IMR-90 (cell line): Measurements from ENCODE around the gene CNPY1. TPM values are rescaled to one million over a fixed set of nuclear protein-coding genes. Genes with fewer than 3 reads are reported as not detected.

Source experiments
- ATAC-seq: fragments of 200-7000 bp; cut with Tn5 transposase; 2 replicates; pipeline ENCODE4 v1.9.1; 2020; ENCODE audit warnings: low read depth, mild to moderate bottlenecking, moderate library complexity
- BruUV-seq: library from RNA; stranded (reverse); fragments of 400-500 nt; replicated peaks from 2 replicates; lab custom pipeline; 2021; lab: Mats Ljungman, UMichigan
- CTCF ChIA-PET: fragments of 300-600 bp; formaldehyde crosslinking; extraction: SDS; loops from one replicate; lab custom pipeline; 2021; ENCODE audit warnings: antibody characterized with exemption; lab: Yijun Ruan, JAX
- POLR2A ChIA-PET: fragments of 300-600 bp; sonication (Branson Sonifier 250); formaldehyde crosslinking; loops from one replicate; lab custom pipeline; 2022; ENCODE audit warnings: antibody characterized with exemption; ENCODE audit not compliant: unreplicated experiment; lab: Charles Lee
- DNase-seq: peaks from one replicate; pipeline ENCODE4 v3.0.0; 2013
- H2AFZ ChIP-seq: replicated peaks from 2 replicates; pipeline ENCODE3; 2013; ENCODE audit warnings: low read length, mild to moderate bottlenecking; ENCODE audit not compliant: poor library complexity
- H2AK5ac ChIP-seq: 2 replicates; pipeline ENCODE4 v1.6.1; 2013; ENCODE audit warnings: low read depth, low read length, inconsistent platforms
- H2AK9ac ChIP-seq: replicated peaks from 2 replicates; pipeline ENCODE3; 2013; ENCODE audit warnings: mild to moderate bottlenecking, low read depth, low read length, moderate library complexity; ENCODE audit not compliant: poor library complexity
- H2BK120ac ChIP-seq: 2 replicates; pipeline ENCODE4 v1.6.1; 2013; ENCODE audit warnings: low read depth, low read length, inconsistent platforms
- H2BK15ac ChIP-seq: 3 replicates; pipeline ENCODE4 v1.6.1; 2013; ENCODE audit warnings: low read depth, low read length, inconsistent platforms
- H2BK20ac ChIP-seq: 2 replicates; pipeline ENCODE4 v1.6.1; 2013; ENCODE audit warnings: low read depth, mild to moderate bottlenecking, inconsistent platforms, low read length, moderate library complexity
- H2BK5ac ChIP-seq: 2 replicates; pipeline ENCODE4 v1.6.1; 2013; ENCODE audit warnings: mild to moderate bottlenecking, low read depth, low read length, inconsistent platforms; ENCODE audit not compliant: poor library complexity, severe bottlenecking
- H3K14ac ChIP-seq: replicated peaks from 2 replicates; pipeline ENCODE4 v1.6.1; 2013; ENCODE audit warnings: low read depth, low read length, inconsistent platforms
- H3K18ac ChIP-seq: 2 replicates; pipeline ENCODE4 v1.6.1; 2013; ENCODE audit warnings: low read depth, low read length, control low read depth
- H3K23ac ChIP-seq: 2 replicates; pipeline ENCODE4 v1.6.1; 2013; ENCODE audit warnings: low read depth, low read length, inconsistent platforms
- H3K27ac ChIP-seq: 2 replicates; pipeline ENCODE4 v1.5.1; 2013; ENCODE audit warnings: mild to moderate bottlenecking, control low read depth, low read length; ENCODE audit not compliant: insufficient read depth
- H3K27me3 ChIP-seq: 2 replicates; pipeline ENCODE4 v1.6.1; 2013; ENCODE audit warnings: low read length; ENCODE audit not compliant: control insufficient read depth, insufficient read depth
- H3K36me3 ChIP-seq: 2 replicates; pipeline ENCODE4 v1.6.1; 2013; ENCODE audit warnings: low read length, mixed read lengths; ENCODE audit not compliant: control insufficient read depth, insufficient read depth
- H3K4ac ChIP-seq: 2 replicates; pipeline ENCODE4 v1.6.1; 2013; ENCODE audit warnings: low read depth, low read length, inconsistent platforms
- H3K4me1 ChIP-seq: 2 replicates; pipeline ENCODE4 v1.6.1; 2013; ENCODE audit warnings: low read length, mixed read lengths; ENCODE audit not compliant: control insufficient read depth, insufficient read depth
- H3K4me2 ChIP-seq: 2 replicates; pipeline ENCODE4 v1.6.1; 2013; ENCODE audit warnings: low read depth, mild to moderate bottlenecking, control low read depth, low read length, moderate library complexity
- H3K4me3 ChIP-seq: 2 replicates; pipeline ENCODE4 v1.5.1; 2013; ENCODE audit warnings: low read depth, mild to moderate bottlenecking, control low read depth, low read length, moderate library complexity; ENCODE audit not compliant: insufficient read depth
- H3K56ac ChIP-seq: 2 replicates; pipeline ENCODE4 v1.6.1; 2013; ENCODE audit warnings: low read length, inconsistent platforms; ENCODE audit not compliant: insufficient read depth; ENCODE audit errors: extremely low read depth
- H3K79me1 ChIP-seq, 2 experiments: 2 replicates each; pipeline ENCODE4 v1.6.1; 2013; ENCODE audit warnings: low read length in 2 of 2, inconsistent platforms in 1 of 2, low read depth in 1 of 2
- H3K9ac ChIP-seq: 2 replicates; pipeline ENCODE4 v1.6.1; 2013; ENCODE audit warnings: low read depth, low read length, control low read depth
- H3K9me1 ChIP-seq: 2 replicates; pipeline ENCODE4 v1.6.1; 2013; ENCODE audit warnings: low read length, inconsistent platforms; ENCODE audit not compliant: insufficient read depth
- H3K9me3 ChIP-seq: 2 replicates; pipeline ENCODE4 v1.6.1; 2013; ENCODE audit warnings: low read length; ENCODE audit not compliant: control insufficient read depth, insufficient read depth
- H4K20me1 ChIP-seq: 2 replicates; pipeline ENCODE4 v1.6.1; 2013; ENCODE audit warnings: low read length, inconsistent platforms; ENCODE audit not compliant: insufficient read depth
- H4K5ac ChIP-seq: 2 replicates; pipeline ENCODE4 v1.6.1; 2013; ENCODE audit warnings: mild to moderate bottlenecking, low read depth, low read length, control low read depth
- H4K8ac ChIP-seq, 2 experiments: 2 replicates each; pipeline ENCODE4 v1.6.1; 2013; ENCODE audit warnings: low read depth in 2 of 2, low read length in 2 of 2, control low read depth in 1 of 2, inconsistent platforms in 1 of 2
- H4K91ac ChIP-seq: 2 replicates; pipeline ENCODE4 v1.6.1; 2013; ENCODE audit warnings: low read depth, low read length, inconsistent platforms; ENCODE audit not compliant: insufficient read depth
- BHLHE40 ChIP-seq: fragments of 150-350 bp; IDR thresholded peaks from 2 replicates; pipeline ENCODE4 v1.6.1; 2016; ENCODE audit warnings: mild to moderate bottlenecking, low read depth, low read length
- CEBPB ChIP-seq: IDR thresholded peaks from 2 replicates; pipeline ENCODE4 v1.6.1; 2012; ENCODE audit warnings: low read depth, low read length, improper control_type of control experiment
- CHD1 ChIP-seq: IDR thresholded peaks from 2 replicates; pipeline ENCODE4 v1.6.1; 2012; ENCODE audit warnings: low read depth, low read length, improper control_type of control experiment
- FOS ChIP-seq: fragments of 150-350 bp; IDR thresholded peaks from 2 replicates; pipeline ENCODE4 v1.6.1; 2016; ENCODE audit warnings: low read depth, low read length
- MAFK ChIP-seq: IDR thresholded peaks from 2 replicates; pipeline ENCODE4 v1.6.1; 2012; ENCODE audit warnings: low read depth, low read length, improper control_type of control experiment
- MAZ ChIP-seq: IDR thresholded peaks from 2 replicates; pipeline ENCODE4 v1.6.1; 2012; ENCODE audit warnings: low read depth, mild to moderate bottlenecking, low read length, improper control_type of control experiment, moderate library complexity, borderline replicate concordance
- MXI1 ChIP-seq: IDR thresholded peaks from 2 replicates; pipeline ENCODE4 v1.6.1; 2012; ENCODE audit warnings: low read depth, mild to moderate bottlenecking, low read length, moderate library complexity, borderline replicate concordance
- NFE2L2 ChIP-seq: fragments of 150-350 bp; IDR thresholded peaks from 2 replicates; pipeline ENCODE4 v1.6.1; 2016; ENCODE audit warnings: low read depth, mild to moderate bottlenecking, low read length
- RAD21 ChIP-seq: IDR thresholded peaks from 2 replicates; pipeline ENCODE4 v1.6.1; 2012; ENCODE audit warnings: low read length, improper control_type of control experiment
- RFX5 ChIP-seq: IDR thresholded peaks from 2 replicates; pipeline ENCODE4 v1.8.0; 2012; ENCODE audit warnings: low read depth, mild to moderate bottlenecking, low read length, moderate library complexity
- SMC3 ChIP-seq: fragments of 150-350 bp; IDR thresholded peaks from 2 replicates; pipeline ENCODE4 v1.6.1; 2016; ENCODE audit warnings: low read depth, mild to moderate bottlenecking, antibody characterized with exemption, low read length, moderate library complexity
- WGBS, 2 experiments: methylation state at CpG; one replicate each; pipeline versions ENCODE4 v1.1.5 to v1.1.7; 2013; ENCODE audit warnings: missing lambda C conversion rate in 2 of 2; ENCODE audit not compliant: insufficient read length in 1 of 2; ENCODE audit errors: extremely low coverage in 2 of 2; 5-methylcytosine and 5-hydroxymethylcytosine counted together
- dilution Hi-C: fragments of 300-500 bp; cut with HindIII; formaldehyde crosslinking; loops from one replicate; pipeline ENCODE4 v1.14.3; 2018; ENCODE audit warnings: low sequenced_read_pairs; ENCODE audit not compliant: unreplicated experiment
- in situ Hi-C: fragments of 300-500 bp; cut with MboI; formaldehyde crosslinking; loops from 3 replicates; pipeline ENCODE4 v1.14.3; 2019; ENCODE audit warnings: low sequenced_read_pairs, inconsistent platforms, mixed read lengths
- intact Hi-C: fragments of 100-400 bp; cut with micrococcal nuclease; formaldehyde crosslinking; loops from 2 replicates; pipeline ENCODE4 v1.10.0; 2022
- polyA plus RNA-seq, 3 experiments: library from polyadenylated mRNA; depleted of rRNA; stranded (reverse); fragments of >200 nt; gene quantifications; 2 replicates each; pipeline ENCODE4 v1.2.3, GENCODE V29; 2012; ENCODE audit warnings: low replicate concordance in 1 of 3
- total RNA-seq: library from RNA; depleted of rRNA; stranded (reverse); fragments of >200 nt; gene quantifications from 2 replicates; pipeline ENCODE4 v1.2.3, GENCODE V29; 2012
- TF ChIP-seq, protein P1 (sequence below): fragments of 150-350 bp; IDR thresholded peaks from 2 replicates; pipeline ENCODE4 v1.6.1; 2017; ENCODE audit warnings: mild to moderate bottlenecking, antibody characterized with exemption, low read length, low read depth
- TF ChIP-seq, protein P2 (sequence below): conservative IDR thresholded peaks from 2 replicates; pipeline ENCODE4 v1.5.1; 2012; ENCODE audit warnings: mild to moderate bottlenecking, low read depth, low read length, improper control_type of control experiment

Gene CNPY1
- total and polyA plus RNA-seq, 2 of the 4 experiments (the other 2 are of a cell fraction) = not detected

DNA sequence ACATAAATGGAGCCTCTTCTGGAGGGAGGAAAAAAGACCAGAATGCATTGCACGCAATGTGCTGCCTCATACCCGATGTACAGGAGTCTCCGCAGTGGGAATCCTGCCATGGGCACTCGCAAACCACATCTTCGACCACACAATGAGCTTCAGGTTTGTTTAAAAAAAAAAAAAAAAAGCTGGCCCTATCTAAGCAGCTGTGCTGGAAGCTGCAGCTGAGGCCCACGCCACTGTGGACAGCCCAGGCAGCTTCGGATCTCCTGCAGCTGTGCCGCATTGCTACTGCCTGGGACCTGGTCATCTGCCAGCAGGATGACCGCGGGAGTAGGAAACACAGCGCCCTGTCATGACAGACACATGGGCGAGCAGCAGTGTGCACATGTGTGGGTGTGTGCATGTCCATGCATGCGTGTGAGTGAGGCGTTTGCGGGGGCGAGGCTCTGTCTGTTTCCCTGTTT is 62.5 kb downstream of the CNPY1 start:
- ATAC-seq = no peak
- dilution Hi-C loops (no loop called here), intact Hi-C loops (no loop called here), in situ Hi-C loops (no loop called here)
- H2BK20ac ChIP-seq = no peak overlapping the region
- H2AFZ ChIP-seq = no peak overlapping the region
- H3K9me3 ChIP-seq = 0 out of 2 replicates have a peak, but pooled peaks cover 5% of the 10 kb centered on the region
- H2BK5ac ChIP-seq = no peak overlapping the region
- no peak overlapping the region for H2AK9ac ChIP-seq
- TF ChIP-seq SMC3 (no peak), FOS (no peak), CEBPB (no peak), RAD21 (no peak), CHD1 (no peak), MAFK (no peak), NFE2L2 (no peak), BHLHE40 (no peak), RFX5 (no peak), MXI1 (no peak), MAZ (no peak)
- TF ChIP-seq, protein P1, sequence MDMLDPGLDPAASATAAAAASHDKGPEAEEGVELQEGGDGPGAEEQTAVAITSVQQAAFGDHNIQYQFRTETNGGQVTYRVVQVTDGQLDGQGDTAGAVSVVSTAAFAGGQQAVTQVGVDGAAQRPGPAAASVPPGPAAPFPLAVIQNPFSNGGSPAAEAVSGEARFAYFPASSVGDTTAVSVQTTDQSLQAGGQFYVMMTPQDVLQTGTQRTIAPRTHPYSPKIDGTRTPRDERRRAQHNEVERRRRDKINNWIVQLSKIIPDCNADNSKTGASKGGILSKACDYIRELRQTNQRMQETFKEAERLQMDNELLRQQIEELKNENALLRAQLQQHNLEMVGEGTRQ = no peak
- TF ChIP-seq, protein P2, sequence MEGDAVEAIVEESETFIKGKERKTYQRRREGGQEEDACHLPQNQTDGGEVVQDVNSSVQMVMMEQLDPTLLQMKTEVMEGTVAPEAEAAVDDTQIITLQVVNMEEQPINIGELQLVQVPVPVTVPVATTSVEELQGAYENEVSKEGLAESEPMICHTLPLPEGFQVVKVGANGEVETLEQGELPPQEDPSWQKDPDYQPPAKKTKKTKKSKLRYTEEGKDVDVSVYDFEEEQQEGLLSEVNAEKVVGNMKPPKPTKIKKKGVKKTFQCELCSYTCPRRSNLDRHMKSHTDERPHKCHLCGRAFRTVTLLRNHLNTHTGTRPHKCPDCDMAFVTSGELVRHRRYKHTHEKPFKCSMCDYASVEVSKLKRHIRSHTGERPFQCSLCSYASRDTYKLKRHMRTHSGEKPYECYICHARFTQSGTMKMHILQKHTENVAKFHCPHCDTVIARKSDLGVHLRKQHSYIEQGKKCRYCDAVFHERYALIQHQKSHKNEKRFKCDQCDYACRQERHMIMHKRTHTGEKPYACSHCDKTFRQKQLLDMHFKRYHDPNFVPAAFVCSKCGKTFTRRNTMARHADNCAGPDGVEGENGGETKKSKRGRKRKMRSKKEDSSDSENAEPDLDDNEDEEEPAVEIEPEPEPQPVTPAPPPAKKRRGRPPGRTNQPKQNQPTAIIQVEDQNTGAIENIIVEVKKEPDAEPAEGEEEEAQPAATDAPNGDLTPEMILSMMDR = no peak
- no peaks in the 10 kb centered on the region for H3K4me1 ChIP-seq
- BruUV-seq = no TSS peak
- no peak overlapping the region for H3K4me3 ChIP-seq
- H3K27me3 ChIP-seq = peaks cover 3% of the 10 kb centered on the region
- no peaks in the 10 kb centered on the region for H3K79me1 ChIP-seq
- no peak overlapping the region for H4K8ac ChIP-seq
- no peak overlapping the region for H4K5ac ChIP-seq
- H3K18ac ChIP-seq = no peak overlapping the region
- no peaks in the 10 kb centered on the region for H3K9me1 ChIP-seq
- no peak overlapping the region for H3K23ac ChIP-seq
- ChIA-PET CTCF (no interaction called here), POLR2A (no interaction called here)
- H2BK15ac ChIP-seq = no peak overlapping the region
- no peaks in the 10 kb centered on the region for H3K36me3 ChIP-seq
- no peak overlapping the region for H3K4ac ChIP-seq
- H3K27ac ChIP-seq = no peak overlapping the region
- no peak overlapping the region for H3K14ac ChIP-seq
- H3K56ac ChIP-seq = no peak overlapping the region
- H2BK120ac ChIP-seq = no peak overlapping the region
- WGBS, 2 experiments = 6% methylated on average over 8 of the region's 16 CpGs; no CpG with 5 or more reads in 1 of the 2 experiments
- no peak overlapping the region for H3K9ac ChIP-seq
- no peak overlapping the region for H3K4me2 ChIP-seq
- no peaks in the 10 kb centered on the region for H4K20me1 ChIP-seq
- DNase-seq = no peak
- H4K91ac ChIP-seq = no peak overlapping the region
- H2AK5ac ChIP-seq = no peak overlapping the region
